Keratinocyte (primary cell): ENCODE measurements around the gene TIAL1. TPM values are rescaled to one million over a fixed set of nuclear protein-coding genes. Genes with fewer than 3 reads are reported as not detected.

ENCODE experiments used
- DNase-seq: peaks from one replicate; pipeline ENCODE4 v3.0.0-alpha.2; 2011; ENCODE audit warnings: low read depth, missing footprints, low spot score
- FAIRE-seq: peaks from 2 replicates; lab custom pipeline; 2011; peaks lifted over from hg19 to GRCh38; lab: Jason Lieb, UNC
- H2AFZ ChIP-seq: 2 replicates; pipeline ENCODE4 v1.6.0; 2012; ENCODE audit warnings: low read length, control low read depth, inconsistent platforms; ENCODE audit not compliant: control insufficient read depth
- H3K27ac ChIP-seq: 2 replicates; pipeline ENCODE4 v1.5.1; 2011; ENCODE audit warnings: low read length; ENCODE audit not compliant: control insufficient read depth, insufficient read depth
- H3K27me3 ChIP-seq: 3 replicates; pipeline ENCODE4 v1.6.0; 2011; ENCODE audit warnings: low read length; ENCODE audit not compliant: control insufficient read depth, insufficient read depth; ENCODE audit errors: extremely low read depth
- H3K36me3 ChIP-seq, 2 experiments: 2 replicates in 1 of 2; 3 replicates in 1 of 2; pipeline ENCODE4 v1.5.1; 2011; ENCODE audit warnings: low read length in 2 of 2, mild to moderate bottlenecking in 1 of 2; ENCODE audit not compliant: control insufficient read depth in 2 of 2, insufficient read depth in 2 of 2; ENCODE audit errors: extremely low read depth in 1 of 2
- H3K4me1 ChIP-seq: 3 replicates; pipeline ENCODE4 v1.5.1; 2011; ENCODE audit warnings: low read length; ENCODE audit not compliant: control insufficient read depth, insufficient read depth; ENCODE audit errors: extremely low read depth
- H3K4me2 ChIP-seq: 3 replicates; pipeline ENCODE4 v1.6.0; 2011; ENCODE audit warnings: low read depth, low read length; ENCODE audit not compliant: control insufficient read depth, insufficient read depth; ENCODE audit errors: extremely low read depth
- H3K4me3 ChIP-seq, 3 experiments: fragments of 200-600 bp in 1 of 3; sonication (generic) in 1 of 3; 2 replicates in 2 of 3; 3 replicates in 1 of 3; pipeline ENCODE4 v1.5.1; 2011 to 2016; ENCODE audit warnings: low read length in 3 of 3, mild to moderate bottlenecking in 3 of 3, control low read depth in 2 of 3, inconsistent platforms in 1 of 3, low read depth in 1 of 3, mixed read lengths in 1 of 3, mixed run types in 1 of 3, moderate library complexity in 1 of 3; ENCODE audit not compliant: control insufficient read depth in 2 of 3, insufficient read depth in 2 of 3; ENCODE audit errors: extremely low read depth in 1 of 3
- H3K79me2 ChIP-seq: 2 replicates; pipeline ENCODE4 v1.6.0; 2012; ENCODE audit warnings: low read length; ENCODE audit not compliant: control insufficient read depth, insufficient read depth
- H3K9ac ChIP-seq: 3 replicates; pipeline ENCODE4 v1.6.0; 2011; ENCODE audit warnings: low read length; ENCODE audit not compliant: control insufficient read depth, insufficient read depth; ENCODE audit errors: extremely low read depth
- H3K9me1 ChIP-seq: 3 replicates; pipeline ENCODE4 v1.6.0; 2011; ENCODE audit warnings: low read length; ENCODE audit not compliant: control insufficient read depth, insufficient read depth; ENCODE audit errors: extremely low read depth
- H3K9me3 ChIP-seq: 2 replicates; pipeline ENCODE4 v1.5.1; 2012; ENCODE audit warnings: low read depth, low read length; ENCODE audit not compliant: control insufficient read depth
- H4K20me1 ChIP-seq: 3 replicates; pipeline ENCODE4 v1.6.0; 2011; ENCODE audit warnings: low read length; ENCODE audit not compliant: control insufficient read depth, insufficient read depth; ENCODE audit errors: extremely low read depth
- CTCF ChIP-seq, 3 experiments: IDR thresholded peaks in 1 of 3; conservative IDR thresholded peaks in 1 of 3; optimal IDR thresholded peaks in 1 of 3; 2 replicates in 2 of 3; 3 replicates in 1 of 3; pipeline versions ENCODE3 to v1.5.1; 2011; ENCODE audit warnings: low read length in 3 of 3, mild to moderate bottlenecking in 3 of 3, moderate library complexity in 2 of 3, control low read depth in 1 of 3, inconsistent platforms in 1 of 3; ENCODE audit not compliant: insufficient read depth in 2 of 3; ENCODE audit errors: extremely low read depth in 1 of 3
- EZH2 ChIP-seq: IDR thresholded peaks from one replicate; pipeline ENCODE4 v1.6.1; 2012; ENCODE audit warnings: inconsistent platforms, mild to moderate bottlenecking, low read length, moderate library complexity
- dilution Hi-C: fragments of 300-500 bp; cut with MboI; formaldehyde crosslinking; loops from one replicate; pipeline ENCODE4 v1.7.0; 2020; ENCODE audit warnings: low sequenced_read_pairs; ENCODE audit not compliant: extremely low pct_ligation_motif_present
- polyA plus RNA-seq, 5 experiments: library from polyadenylated mRNA; depleted of rRNA in 3 of 5; stranded (reverse) in 3 of 5; stranded (forward) in 1 of 5; unstranded in 1 of 5; fragments of >200 nt; gene quantifications; 1 replicate in 1 of 5; 2 replicates in 3 of 5; 3 replicates in 1 of 5; pipeline versions ENCODE4 v1.2.1 to v1.2.3, GENCODE V29; 2011 to 2012; ENCODE audit warnings: missing spikeins in 2 of 5, low read depth in 1 of 5, low replicate concordance in 1 of 5

TIAL1 gene
- polyA plus RNA-seq, 1 donor (not counting 4 experiments of a cell fraction or from before 2014, with no cell fraction given), result 117 TPM

GRCh38 chr10:119538632-119539358 is 58.0 kb downstream of the TIAL1 start:
- Histone ChIP-seq H3K9me3 (no peaks in the 10 kb centered on the region), H3K9ac (peak overlapping the region; percentile 18), H3K4me3 (peak overlapping the region in 2 of 3 experiments; percentile 24 to 26), H4K20me1 (no peaks in the 10 kb centered on the region), H3K36me3 (peaks cover 0 to 4% of the 10 kb centered on the region in 2 experiments), H3K27ac (peak overlapping the region; percentile 36), H2AFZ (no peak overlapping the region), H3K4me2 (peak overlapping the region; percentile 50), H3K9me1 (no peaks in the 10 kb centered on the region), H3K27me3 (no peaks in the 10 kb centered on the region), H3K79me2 (peaks cover 75% of the 10 kb centered on the region), H3K4me1 (peaks cover 39% of the 10 kb centered on the region)
- TF ChIP-seq CTCF (optimal IDR thresholded peaks at IDR 0.05 in 1 of 3, IDR thresholded peaks at IDR 0.05 in 1 of 3, conservative IDR thresholded peaks at IDR 0.05 in 1 of 3; ENCODE audit: extremely low read depth in 1 of 3, insufficient read depth in 2 of 3, low read length in 3 of 3) (no peak), EZH2 (no peak)
- dilution Hi-C loops, result no loop called here
- DNase-seq (no peak), FAIRE-seq (no peak)

DNA sequence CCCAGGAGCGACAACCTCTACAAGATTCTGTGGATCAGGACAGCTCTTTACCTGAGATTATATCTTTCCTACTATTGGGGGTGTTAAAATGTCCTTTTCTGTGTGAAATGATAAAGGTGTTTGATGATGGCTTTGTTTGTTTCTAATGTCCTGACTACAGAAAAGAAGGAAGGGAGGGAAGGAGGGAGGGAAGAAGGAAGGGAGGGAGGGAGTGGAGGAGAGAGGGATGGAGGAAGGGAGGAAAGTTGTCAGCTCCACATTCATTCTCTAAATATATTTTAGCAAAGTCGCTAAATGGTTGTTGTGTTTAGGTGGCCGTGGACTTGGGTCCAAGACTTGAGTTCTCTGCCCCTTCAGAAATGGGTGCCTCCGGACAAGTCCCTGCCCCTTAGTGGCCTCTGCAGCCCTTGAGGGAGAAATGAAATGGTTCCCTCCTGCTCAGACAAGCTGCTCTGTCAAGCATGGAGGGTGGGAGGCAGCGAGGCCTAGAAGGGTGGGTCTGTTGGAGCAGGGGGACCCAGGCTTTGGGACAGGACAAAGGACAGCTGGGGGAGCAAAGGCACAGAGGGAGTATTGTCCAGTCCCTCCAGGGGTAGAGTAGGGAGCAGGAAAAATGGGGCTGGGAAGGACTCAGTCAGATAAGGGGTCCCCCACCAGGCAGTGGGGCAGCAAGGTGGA is 58.7 kb downstream of the TIAL1 start:
- H2AFZ ChIP-seq, result no peak overlapping the region
- H3K27me3 ChIP-seq, result no peaks in the 10 kb centered on the region
- FAIRE-seq, result no peak
- H3K9me1 ChIP-seq, result no peaks in the 10 kb centered on the region
- H3K4me2 ChIP-seq, result no peak overlapping the region
- peak overlapping the region; percentile 18 for H3K9ac ChIP-seq
- DNase-seq, result no peak
- peaks cover 81% of the 10 kb centered on the region for H3K79me2 ChIP-seq
- no peaks in the 10 kb centered on the region for H3K9me3 ChIP-seq
- peaks cover 35% of the 10 kb centered on the region for H3K4me1 ChIP-seq
- dilution Hi-C loops, result no loop called here
- no peaks in the 10 kb centered on the region for H4K20me1 ChIP-seq
- TF ChIP-seq EZH2 (no peak), CTCF (optimal IDR thresholded peaks at IDR 0.05 in 1 of 3, IDR thresholded peaks at IDR 0.05 in 1 of 3, conservative IDR thresholded peaks at IDR 0.05 in 1 of 3; ENCODE audit: extremely low read depth in 1 of 3, insufficient read depth in 2 of 3, low read length in 3 of 3) (no peak)
- H3K4me3 ChIP-seq, result no peak overlapping the region
- H3K36me3 ChIP-seq, result peaks cover 0 to 4% of the 10 kb centered on the region in 2 experiments
- no peak overlapping the region for H3K27ac ChIP-seq
